HG03196 (cell line): ENCODE measurements around the gene MYOZ3.

Experiments
- ATAC-seq: cut with Tn5 transposase; IDR thresholded peaks from one replicate; pipeline ENCODE4 v1.9.1; 2021; ENCODE audit not compliant: unreplicated experiment

Gene MYOZ3

DNA sequence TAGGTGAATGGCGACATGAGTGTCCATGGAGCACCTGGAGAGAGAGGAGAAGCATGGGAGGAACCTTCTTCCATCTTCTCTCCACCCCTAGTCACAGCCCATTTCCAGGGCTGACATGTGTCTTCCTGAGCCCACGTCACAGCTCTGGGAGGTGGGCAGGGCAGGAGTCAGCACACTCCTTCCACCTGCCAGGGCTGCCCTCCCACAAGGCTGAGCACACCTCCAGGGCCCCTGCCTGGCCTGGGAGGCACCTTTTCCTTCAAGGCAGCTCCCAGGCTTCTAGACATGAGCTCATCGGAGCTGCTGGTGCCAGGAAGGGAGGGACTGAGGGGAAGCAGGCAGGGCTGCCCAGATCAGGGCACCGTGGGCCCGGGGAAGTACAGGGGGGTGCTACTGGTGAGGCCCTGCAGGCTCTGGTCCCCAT lies 34.2 kb upstream of the MYOZ3 start:
- ATAC-seq, result no peak

DNA sequence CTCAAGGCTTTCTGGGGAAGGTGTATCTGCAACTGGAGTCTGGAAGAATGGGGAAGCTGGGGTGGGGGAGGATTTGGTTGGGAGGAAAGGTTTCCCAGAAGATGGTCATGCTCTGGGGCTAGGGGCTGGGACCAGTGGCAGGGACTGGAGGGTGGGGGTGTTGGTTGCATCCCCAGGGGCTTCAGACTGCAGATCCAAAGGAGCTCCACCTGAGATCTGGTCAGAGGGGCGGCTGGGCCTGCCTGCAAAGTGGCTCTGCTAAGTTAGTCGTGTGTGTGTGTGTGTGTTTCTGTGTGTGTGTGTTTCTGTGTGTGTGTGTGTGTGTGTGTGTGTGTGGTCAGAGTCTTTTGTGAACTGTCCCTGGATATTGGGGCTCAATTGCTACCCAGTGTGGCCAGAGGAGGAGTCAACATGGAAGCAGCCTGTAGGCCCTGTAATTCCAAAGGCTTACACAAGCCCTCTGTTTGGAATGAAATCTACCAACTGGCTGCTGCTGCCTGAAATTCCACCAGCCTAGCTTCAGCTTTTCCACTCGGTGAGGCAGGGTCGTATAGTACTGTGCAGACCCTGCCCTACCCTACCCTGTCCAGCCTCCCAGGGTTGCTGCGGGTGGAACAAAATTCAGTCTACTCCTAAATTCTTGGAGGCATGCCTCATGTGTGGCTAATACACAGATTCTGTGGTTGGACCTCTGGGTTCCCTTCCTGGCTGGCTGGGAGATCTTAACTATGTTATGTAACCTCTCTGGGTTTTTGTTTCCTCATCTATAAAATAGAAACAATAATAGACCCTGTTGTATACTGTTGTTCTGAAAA lies 33.1 kb upstream of the MYOZ3 start:
- ATAC-seq, result no peak

- no peak for ATAC-seq
Observed at GRCh38 chr5:150628936-150629485, 32.0 kb upstream of the MYOZ3 start.

DNA sequence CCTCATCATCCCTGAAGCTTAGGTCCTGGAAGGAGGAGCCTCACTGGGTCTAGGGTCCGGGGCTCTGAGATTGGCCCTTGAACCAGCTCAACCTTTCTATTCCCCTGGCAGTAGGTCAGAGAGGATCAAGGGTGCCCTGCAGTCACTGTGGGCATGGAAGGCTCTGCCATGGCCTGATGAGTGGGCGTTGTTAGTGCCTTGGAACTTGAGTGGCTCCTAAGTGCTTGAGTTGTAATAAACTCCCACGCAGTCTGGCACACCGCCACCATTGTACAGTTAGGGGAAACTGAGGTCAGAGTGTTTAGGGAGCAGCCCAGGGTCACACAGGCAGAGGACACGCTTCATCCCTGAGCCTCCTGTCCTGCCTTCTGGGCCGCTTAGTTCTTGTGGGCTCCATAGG lies 31.0 kb upstream of the MYOZ3 start:
- ATAC-seq, result no peak

DNA sequence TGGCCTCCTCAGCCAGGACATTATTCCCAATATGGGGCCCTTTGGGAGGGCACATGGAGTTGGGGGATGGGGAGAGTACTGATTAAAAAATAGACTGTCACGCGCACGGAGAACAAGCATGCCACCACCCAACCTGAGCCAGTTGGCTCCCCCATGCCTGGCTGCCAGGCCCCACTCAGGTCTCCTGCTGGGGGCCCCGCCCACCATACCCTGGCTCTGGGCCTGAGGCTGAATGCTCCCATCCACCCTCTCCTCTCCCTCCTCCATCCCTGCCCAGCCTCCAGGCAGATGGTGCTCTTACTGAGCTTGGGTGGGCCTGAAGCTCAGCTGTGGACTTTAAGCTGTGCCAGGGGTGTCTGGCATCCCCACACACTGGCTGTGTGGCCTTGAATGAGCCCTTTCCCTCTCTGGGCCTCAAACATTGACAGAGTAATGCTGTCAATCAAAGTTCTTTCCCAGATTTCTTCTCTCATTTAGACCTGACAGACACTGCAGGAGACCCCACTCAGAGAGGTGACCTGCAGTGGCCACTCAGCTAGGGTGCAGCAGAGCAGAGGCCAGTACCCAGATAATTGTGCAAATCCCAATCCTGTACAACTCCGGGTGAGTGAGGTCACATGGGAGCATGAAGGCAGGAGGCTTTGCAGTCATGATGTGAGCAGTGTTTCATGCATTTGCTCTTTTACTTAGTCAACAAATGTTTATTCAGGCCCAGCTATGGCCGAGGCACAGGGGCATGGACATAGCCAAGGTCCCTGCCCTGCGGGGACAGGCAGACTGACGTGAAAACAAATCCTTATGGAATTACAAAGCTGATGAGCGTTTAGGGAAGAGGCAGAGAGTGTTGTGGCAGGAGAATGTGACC lies 30.4 kb upstream of the MYOZ3 start:
- ATAC-seq, result no peak

GRCh38 chr5:150631326-150631701 lies 29.7 kb upstream of the MYOZ3 start:
- no peak for ATAC-seq

GRCh38 chr5:150632305-150633160 lies 28.5 kb upstream of the MYOZ3 start:
- ATAC-seq, result no peak

- ATAC-seq, result no peak
Observed at GRCh38 chr5:150633429-150633828, 27.6 kb upstream of the MYOZ3 start.

DNA sequence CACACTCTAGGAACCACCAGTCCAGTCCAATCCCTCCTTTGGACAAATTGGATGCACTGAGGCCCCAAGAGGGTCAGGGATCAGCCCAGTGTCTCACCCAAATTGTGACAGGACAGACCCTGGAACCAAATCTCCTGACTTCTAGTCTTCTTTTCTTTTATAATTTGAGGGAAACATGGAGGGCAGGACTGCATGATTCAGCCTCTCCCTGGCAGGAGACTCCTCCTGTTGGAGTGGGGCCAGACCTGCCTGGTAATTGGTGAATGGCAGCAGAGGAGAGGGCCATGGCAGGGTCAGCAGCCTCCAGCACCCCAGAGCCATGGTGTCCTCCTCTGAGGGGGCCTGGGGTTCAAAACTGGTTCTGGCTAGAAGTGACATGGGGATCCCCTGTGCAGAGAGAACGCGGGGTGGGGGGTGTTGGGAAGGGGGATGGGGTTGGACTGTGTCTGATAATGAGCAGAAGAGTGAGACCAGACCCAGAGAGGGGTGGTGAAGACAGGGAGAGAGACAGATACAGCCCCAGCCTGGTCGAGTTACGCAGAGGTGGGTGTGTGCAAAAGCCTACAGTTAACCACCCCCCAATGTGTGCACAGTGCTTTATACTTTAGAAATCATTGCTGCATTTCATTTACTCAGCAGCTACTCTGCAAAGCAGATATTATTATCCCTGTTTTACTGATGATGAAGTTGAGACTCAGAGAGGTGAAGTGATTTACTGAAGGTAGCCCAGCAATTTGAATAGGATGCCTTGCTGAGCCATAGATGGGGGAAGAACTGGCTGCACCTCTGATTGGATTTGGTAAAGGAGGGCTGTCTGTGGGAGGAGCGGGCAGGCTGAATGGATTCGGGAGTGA lies 24.4 kb upstream of the MYOZ3 start:
- ATAC-seq, result no peak

- no peak for ATAC-seq
Observed at GRCh38 chr5:150637245-150638052, 23.6 kb upstream of the MYOZ3 start.

DNA sequence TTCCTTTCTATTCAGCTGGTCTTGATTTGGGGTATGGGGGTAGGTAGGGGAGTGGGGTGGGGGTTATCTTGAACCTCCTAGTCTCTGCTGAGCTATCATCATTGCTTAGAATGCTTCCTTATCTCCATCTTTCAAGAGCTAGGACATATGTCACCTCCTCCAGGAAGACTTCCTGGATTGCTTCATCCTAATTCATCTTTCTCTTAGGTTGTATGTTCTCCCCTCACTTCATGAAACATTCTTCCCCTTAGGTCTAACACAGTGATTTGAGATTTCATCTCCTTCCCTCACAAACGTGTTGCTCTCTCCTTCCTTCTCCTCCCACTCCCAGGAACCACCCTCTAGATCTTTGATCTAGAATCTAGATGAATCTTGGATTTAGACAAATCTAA lies 23.0 kb upstream of the MYOZ3 start:
- no peak for ATAC-seq

- ATAC-seq, result no peak
Observed at GRCh38 chr5:150638488-150639376, 22.3 kb upstream of the MYOZ3 start.

DNA sequence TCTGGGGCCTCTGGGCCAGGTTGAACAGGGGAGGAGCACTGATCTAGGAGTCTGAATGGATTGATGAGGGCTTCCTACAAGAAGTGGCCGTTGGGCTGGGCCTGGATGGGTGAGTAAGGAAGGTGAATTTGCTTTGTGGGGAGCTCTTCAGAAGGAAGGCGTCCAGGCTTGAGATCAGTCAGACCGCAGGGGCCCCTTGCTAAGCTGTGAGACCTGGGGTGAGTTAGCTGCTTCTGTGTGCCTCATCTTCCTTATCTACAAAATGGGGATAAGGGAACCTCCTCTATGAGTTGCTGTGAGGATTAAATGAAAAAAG lies 21.7 kb upstream of the MYOZ3 start:
- no peak for ATAC-seq

DNA sequence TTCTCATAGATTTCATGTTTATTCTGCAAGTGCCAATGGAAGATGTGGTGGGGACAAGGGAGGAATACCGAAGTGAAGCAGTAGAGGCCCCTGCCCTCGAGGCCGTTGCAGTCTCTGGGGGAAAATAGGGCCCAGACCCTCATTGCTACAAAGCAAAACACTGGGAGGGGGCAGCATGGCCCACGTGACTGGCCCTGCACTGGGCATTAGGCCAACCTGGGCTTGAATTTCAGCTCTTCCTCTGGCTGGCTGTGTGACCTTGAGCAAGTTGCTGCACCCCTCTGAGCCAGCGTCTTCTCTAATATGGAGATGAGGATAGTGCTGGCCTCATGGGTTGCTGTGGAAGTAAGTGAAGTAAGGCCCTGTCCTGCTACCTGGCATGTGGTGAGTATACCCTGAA lies 21.3 kb upstream of the MYOZ3 start:
- ATAC-seq, result no peak

GRCh38 chr5:150640311-150641005 lies 20.6 kb upstream of the MYOZ3 start, which contains the start of gene SYNPO:
Gene SYNPO (plus strand): TSS chr5:150640660. CDS start chr5:150648276, 7,616 bp downstream.
- ATAC-seq, result no peak

DNA sequence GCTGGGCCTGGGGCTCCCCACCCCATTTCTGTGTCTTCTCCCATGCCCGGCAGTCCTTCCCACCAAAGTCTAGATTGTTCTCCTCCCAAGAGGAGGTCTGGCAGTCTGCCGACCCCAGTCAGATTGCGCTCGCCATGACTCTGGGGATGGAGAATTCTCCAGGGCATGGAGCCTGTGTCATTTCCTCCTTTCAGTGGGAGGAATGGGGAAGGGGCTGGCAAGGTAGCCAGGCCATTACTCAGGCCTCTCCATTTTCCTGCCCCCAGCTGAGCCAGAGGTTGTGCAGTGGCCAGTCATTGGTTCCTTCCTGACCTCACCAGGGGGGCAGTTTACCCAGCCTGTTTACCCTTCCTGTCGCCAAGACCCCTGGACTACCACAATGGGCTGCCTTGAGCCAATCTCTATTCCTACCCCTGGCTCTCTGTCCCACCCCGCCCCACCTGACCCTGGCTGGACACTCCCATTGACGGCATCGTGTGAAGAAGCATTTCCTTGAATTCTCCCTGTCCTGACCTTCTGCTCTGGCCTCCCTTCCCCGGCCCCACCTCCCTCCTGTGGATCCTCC lies 20.0 kb upstream of the MYOZ3 start:
- no peak for ATAC-seq

DNA sequence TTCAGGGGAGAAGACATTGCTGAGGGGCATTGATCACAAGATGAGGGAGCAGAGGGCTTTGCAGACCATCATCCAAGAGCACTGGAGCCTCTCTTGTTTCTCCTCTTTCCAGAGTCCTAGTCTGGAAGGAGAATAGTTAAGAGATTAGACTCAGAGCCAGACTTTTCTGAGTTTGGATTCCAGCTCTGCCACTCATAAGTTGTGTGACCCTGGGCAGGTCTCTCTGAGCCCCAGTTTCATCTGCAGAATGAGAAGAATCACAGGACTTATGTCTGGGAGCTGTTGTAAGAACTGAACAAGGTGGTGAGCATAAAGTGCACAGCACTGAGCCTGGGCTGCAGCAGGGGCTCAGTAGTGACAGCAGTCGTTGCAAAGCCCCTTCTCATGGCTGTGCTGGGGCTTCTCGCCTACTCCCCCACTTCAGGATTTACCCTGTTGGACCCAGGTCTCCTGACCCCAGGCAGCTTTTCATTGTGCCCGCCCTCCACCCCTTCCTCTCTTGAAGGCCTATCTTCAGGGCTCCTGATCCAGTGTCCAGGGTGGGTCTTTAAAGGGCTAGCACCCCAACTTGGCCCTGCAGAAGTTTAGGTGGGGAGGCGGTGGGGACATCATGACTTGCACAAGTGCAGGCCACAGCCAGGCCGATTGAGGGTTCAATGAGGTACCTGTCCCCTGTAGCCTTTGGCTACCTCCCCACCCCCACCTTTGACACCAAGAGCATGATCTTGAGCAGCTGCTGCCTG lies 19.1 kb upstream of the MYOZ3 start:
- no peak for ATAC-seq
